Measurements from ENCODE around the gene CNTNAP2.

The CNTNAP2 gene

DNA sequence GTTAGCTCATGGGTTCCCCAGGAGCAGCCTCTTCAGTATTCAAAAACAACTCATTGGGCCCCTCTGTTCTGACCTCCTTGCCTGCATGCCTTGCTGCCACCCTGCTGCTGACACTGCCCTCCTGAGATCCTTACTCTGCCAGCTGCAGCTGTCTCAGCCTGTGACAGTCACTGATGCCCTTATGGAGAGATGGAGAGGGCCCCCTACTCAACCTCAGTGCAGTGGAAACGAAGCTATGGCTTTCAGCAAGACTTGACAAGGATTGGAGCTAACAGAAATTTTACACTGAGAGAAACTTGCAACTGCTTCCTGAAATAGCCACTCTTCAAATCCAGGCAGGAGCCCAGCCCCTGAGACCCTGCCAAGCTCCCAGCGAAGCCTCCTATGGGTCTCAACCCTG lies 1795.7 kb downstream of the CNTNAP2 start:
- DNase-seq: no peak

DNA sequence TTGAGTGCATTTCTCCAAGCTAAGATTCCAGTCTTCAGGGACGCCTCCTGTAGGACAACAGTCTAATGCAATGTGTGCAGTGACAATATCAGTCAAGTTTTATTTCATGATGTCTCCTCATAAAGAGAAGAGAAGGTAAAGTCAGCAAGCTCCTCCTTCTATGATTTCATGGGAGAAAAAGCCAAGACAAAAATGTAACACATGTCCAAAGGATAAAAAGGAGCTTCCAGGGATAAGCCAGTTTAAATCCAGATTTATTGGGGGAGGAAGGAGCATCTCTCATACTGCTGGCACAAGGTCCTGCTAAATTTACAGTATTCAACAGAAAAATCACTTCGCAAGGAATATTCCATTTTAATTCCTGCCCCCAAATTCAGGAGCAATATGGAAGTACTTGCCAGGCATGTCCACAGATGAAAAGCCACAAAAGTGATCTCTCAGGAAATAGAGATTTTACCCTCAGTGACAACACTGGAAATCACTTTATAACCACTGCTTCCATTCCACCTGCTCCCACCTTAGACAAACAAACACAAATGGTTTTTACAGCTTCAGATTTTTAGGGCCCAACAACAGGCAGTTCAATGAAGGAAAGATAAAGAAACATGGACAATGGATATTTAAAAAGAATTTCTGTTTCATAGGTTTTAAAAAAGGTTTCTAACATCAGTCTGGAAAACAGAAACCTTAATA lies 1796.5 kb downstream of the CNTNAP2 start:
- DNase-seq: no peak

- DNase-seq: no peak
These were observed 1799.2 kb downstream of the CNTNAP2 start for GRCh38 chr7:147915781-147916180.

- no peak for DNase-seq
These were observed 1800.0 kb downstream of the CNTNAP2 start for GRCh38 chr7:147916573-147916972.

DNA sequence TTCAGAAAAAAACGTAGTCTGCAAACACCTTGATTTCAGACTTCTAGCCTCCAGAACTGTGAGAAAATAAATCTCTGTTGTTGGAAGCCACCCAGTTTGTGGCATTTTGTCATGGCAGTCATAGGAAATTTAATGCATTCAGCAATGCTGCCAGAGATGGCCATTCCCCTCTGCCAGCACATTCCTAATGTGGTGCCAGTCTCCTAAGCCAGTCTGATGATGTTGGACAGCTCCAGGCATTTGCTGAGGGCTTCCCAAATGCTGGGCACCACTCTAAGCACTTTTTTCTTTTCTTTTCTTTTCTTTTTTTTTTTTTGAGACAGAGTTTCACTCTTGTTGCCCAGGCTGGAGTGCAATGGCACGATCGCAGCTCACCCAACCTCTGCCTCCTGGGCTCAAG lies 1807.2 kb downstream of the CNTNAP2 start:
- DNase-seq: no peak

- no peak for DNase-seq
These were observed 1820.8 kb downstream of the CNTNAP2 start for GRCh38 chr7:147937428-147937827.

DNA sequence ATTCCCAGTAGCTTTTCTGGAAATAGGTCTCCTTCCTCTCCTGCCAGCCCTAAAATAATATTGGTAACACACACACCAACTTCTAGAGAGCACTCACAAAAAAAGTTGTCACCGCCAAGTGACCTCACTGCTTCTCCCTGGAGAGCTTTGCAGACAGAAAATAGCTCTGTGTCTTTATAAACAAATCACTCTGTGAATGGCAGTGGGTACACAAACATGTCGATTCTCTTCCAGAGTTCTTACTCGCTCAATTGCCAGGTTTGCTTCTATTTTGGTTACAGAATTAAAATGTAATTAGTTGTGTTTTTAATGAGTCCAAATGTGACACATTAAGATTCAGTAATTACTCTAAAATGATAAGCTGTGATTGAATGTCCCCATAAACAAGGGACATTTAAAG lies 1824.8 kb downstream of the CNTNAP2 start:
- DNase-seq: no peak

- no peak for DNase-seq
These were observed 1827.7 kb downstream of the CNTNAP2 start for GRCh38 chr7:147944321-147944720.

DNA sequence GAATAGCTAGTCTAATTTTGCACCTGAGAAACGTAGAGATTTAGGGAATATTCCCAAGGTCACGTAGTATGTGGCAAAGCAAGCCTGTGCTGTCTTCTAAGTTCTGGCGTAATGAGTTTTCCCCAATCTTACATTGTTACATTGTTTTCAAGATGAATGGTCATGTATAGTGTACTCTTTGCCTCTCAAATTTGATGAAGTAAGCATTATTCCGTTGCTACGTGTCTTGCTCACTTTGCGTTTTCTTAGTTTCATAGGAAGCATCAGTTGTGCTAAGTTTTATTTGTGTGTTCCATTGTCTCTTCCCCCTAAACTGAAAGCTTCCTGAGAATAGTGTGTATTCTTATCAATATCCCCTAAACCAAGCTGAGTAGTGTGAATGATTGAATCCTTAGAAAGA lies 1836.3 kb downstream of the CNTNAP2 start:
- DNase-seq: no peak

GRCh38 chr7:147968046-147968610 lies 1851.5 kb downstream of the CNTNAP2 start:
- no peak for DNase-seq

- DNase-seq: no peak
These were observed 1855.1 kb downstream of the CNTNAP2 start for GRCh38 chr7:147971606-147972110.

- DNase-seq: no peak
These were observed 1861.6 kb downstream of the CNTNAP2 start for GRCh38 chr7:147978201-147978600.

- DNase-seq: no peak
These were observed 1862.0 kb downstream of the CNTNAP2 start for GRCh38 chr7:147978651-147979050.

GRCh38 chr7:147980826-147981813 lies 1864.5 kb downstream of the CNTNAP2 start:
- DNase-seq: no peak

DNA sequence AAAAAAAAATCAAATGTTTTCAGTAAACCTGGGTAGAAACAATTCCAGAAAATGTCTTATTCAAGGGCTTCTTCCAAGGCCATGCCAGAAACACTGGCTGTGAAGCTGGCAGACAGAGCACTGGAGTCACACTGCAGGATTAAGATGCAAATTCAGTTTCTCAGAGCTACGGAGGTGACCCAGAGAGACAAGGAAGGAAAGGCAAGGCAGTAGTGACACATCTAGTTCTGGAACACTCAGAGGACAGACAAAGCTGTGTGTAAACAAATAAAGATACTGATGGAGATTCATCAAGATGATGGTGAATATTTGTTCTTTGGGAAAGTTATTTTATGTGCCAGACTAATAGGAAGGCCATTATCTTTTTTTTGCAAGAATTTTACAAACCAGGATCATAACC lies 1865.7 kb downstream of the CNTNAP2 start:
- DNase-seq: no peak

- no peak for DNase-seq
These were observed 1867.7 kb downstream of the CNTNAP2 start for GRCh38 chr7:147984265-147984664.

DNA sequence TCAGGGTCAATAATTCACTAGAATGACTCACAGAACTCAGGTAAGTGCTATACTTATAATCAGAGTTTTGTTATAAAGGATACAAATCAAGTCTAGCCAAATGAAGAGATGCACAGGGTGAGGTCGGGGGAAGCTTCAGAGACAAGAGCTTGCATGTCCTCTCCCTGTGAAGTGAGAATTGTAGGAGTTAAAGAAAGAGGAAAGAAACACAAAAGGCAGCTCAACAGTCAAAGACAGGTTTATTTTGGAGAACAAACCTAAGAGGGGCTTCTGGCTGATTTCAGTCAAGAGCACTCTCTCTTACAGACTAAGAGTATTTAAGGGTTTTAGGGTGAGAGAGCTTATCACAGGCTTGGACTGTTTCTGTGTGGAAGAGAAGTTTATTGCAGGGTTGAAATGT lies 1873.5 kb downstream of the CNTNAP2 start:
- DNase-seq: no peak

DNA sequence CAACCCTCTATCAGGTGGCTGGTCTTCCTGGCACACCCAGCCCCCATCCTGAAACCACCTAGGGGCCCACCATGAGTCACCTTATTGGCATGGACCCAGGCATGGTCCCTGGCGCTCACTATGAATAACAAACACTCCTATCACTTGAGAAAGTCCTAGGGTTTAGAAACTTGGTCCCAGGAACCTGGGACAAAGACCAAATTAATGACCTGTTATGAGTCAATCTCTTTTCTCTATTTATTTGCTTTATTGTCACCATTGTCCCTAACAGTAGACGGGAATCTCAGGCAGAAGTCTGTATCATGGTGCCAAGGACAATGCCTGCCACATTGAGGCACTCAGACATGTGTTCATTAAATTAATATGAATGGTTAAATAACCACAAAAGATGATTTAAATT lies 1874.3 kb downstream of the CNTNAP2 start:
- no peak for DNase-seq

GRCh38 chr7:147992698-147993097 lies 1876.1 kb downstream of the CNTNAP2 start:
- no peak for DNase-seq

GRCh38 chr7:147997636-147998035 lies 1881.0 kb downstream of the CNTNAP2 start:
- no peak for DNase-seq

DNA sequence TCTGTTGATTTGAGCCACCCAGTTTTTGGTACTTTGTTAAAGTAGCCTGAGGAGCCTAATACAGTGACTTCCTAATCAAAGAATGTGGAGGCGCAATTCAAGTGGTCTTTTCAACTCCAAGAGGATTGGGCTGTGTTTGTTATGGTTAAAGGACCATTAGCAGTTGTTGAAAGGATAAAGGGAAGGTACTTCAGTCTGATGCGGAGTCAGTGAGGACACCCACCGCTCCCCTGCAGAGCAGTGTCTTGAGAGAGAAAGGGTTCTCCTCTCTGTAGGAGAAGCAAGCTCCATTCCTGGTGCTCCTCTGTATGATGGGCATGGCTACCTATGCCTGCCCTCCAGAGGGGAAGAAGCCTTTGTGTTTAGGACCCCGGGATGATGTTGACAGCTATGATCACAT lies 1883.4 kb downstream of the CNTNAP2 start:
- no peak for DNase-seq

DNA sequence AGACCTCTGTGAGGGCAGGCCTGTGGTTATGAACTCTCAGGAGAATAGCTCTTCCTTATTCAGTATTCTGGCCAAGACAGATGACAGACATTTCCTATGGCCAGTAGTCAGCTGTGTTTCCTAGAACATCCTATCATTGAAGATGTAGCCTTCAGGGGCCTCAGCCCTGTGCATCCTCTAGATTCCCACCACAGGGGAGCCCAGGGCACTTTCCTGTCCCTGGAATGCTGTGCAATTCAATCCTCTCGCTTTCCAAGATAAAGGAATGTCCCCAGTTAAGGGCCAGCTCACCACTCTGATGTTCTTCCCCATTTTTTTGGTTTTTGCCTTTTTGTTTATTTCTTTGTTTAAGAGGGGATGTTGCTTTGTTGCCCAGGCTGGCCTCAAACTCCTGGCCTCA lies 1895.2 kb downstream of the CNTNAP2 start:
- no peak for DNase-seq

DNA sequence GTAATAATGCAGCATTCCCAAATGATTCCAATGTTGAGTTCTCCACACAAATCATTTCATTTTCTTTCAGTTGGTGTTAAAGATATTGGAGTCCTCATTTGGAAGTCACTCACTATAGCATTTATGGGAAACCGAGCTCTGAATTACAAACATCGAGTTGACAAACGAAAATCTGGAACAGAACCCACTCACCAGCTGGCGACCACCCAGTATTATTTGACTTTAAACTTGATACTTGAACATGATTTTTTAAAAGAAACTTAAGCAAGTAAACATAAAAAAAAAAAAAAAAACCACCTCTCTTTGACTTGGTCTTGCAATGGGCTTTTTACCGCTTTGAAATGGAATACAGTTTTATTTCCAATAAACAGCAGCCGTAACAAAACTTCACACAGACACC lies 1897.4 kb downstream of the CNTNAP2 start:
- no peak for DNase-seq

- no peak for DNase-seq
These were observed 1897.9 kb downstream of the CNTNAP2 start for GRCh38 chr7:148014541-148014940.

Measured in Kasumi-1 (cell line).